SKM-1 (cell line): ENCODE measurements around the gene PDE4D.

ENCODE experiments used
- DNase-seq: peaks from one replicate; lab custom pipeline; 2025; ENCODE audit not compliant: unreplicated experiment; lab: John Stamatoyannopoulos, UW

The PDE4D gene

DNA sequence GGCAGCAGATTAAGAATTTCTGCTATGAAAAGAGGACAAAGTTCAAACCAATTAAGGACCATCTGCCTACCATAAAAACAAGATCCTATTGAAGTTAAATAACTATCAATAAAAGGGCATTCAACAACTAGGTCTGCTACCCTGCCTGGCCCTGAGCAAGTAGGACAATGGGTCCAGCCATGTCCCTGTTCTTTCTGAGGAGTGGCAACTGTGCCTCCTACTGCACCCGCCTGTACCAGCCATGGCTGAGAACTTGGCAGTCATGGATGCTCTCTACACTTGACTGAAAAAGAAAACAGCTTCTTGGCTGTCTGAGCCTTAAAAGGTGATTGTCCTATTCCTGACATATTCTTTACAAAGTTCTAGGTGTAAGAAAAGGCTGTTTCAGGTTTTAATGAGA is 652.4 kb downstream of the PDE4D start:
- DNase-seq, result no peak

DNA sequence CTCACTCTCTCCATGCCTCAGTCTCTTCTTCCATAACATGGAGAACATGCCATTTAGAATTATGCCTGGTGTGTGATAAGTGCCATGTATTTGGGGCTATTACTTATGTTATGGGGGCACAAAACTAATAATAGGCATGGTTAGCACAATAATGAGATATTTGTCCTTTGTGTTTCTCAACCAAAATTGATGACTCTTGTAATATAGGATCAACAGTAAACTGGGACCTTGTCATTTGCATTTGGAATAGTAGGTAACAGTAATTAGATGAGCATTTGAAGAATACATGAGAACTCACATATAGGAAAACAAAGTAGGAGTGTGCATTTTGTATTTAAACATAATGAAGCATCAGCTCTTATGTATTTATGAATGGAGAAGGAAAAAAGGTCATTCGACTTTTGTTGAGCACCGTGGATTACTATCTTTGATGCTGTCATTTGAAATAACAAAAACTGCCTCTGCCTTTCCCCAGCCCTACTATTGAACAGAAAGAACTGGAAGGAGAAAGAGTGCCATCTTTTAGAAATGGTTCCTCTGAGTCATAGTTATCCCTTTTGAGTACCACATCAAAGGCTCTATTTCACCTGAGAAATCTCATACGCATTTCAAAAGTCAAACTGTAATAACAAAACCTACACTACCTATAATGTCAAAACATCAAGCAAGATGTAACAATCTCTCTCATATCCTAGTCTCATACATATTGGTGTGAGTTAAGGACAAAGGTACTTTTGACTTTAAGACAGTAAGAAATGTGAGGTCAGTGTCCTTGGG is 655.2 kb downstream of the PDE4D start:
- DNase-seq, result no peak

DNA sequence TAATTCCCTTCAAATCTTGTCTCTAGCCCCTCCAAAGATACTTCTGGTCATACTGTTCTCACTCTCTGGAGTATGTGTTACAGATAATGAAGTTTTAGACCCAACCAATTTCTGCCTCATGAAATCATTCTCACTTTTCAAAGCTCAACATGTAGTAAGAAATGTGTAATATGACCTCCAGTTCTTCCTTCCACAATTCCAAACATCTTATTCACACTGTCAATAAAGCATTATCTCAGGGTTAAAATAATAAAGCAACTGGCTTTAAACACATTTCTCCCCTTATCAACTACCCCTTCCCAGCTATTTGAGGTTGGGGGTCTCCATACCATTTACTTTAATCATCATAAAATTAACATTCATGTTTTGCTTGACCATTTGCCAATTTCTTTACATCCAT is 656.5 kb downstream of the PDE4D start:
- no peak for DNase-seq

DNA sequence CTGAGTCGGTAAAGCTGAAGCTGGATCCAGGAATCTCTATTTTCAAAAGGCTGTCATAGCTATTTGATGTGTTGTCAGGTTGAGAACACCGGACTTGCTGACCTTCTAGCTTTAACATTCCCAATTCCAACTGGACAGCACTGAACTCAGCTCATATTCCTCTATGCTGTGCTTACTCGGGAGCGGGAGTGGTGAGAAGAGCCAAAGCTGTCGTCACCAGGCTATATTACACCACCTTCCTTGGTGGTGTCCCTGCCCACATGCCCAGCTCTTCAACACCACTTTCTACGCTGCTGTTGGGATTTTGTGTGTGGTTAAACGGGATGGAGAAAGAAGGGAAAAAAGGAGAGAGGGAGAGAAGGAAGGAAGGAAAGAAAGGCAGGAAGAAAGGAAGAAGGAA is 657.1 kb downstream of the PDE4D start:
- DNase-seq, result no peak

DNA sequence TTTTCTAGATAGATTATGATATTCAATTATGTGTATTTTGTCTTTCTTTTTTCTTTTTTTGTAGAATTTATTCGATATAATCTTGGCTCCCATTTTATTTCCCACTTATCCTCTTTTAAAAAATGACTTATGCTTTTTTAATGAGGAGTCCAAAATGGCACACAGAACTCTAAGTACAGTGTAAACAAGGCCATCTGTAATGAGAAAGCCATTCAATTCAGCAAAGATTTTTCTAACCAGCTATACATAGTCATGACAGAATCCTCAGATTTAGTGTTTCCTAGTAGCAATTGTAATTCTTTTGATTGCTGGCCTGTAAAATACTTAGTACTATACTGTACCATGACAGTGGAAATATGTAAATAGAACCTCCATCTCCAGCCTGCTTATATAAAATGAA is 659.3 kb downstream of the PDE4D start:
- DNase-seq, result no peak

DNA sequence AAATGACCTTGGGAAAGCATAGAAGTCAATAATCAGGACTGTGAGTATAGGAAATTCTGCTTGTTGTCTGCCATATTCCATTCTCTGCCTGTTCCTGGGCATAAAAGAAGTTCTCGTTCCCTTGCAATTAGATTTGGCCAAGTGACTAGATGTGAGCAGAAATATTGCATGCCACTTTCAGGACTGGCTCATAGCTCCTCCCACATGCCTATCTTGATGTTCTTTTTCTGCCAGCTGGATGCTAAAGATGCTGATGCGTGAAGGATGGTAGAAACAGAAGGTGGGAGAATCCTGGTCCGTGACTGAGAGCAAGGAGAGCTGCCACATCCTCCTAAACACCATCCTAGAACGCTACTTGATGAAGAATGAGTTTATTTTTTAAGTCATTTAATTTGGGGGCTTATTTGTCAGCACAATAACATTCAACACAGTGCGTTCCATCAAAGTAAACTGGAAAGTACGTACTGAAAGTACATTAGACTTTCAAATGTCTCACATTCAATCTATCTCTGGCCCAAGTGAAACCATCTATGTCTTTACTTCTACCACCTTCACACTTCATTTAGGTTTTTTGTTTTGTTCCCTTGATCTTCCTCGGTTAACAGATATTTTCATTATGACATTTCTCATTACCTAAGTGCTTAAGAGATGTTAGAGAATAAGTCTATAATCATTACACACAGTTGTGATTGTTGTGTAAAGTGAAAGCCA is 662.1 kb downstream of the PDE4D start:
- no peak for DNase-seq

DNA sequence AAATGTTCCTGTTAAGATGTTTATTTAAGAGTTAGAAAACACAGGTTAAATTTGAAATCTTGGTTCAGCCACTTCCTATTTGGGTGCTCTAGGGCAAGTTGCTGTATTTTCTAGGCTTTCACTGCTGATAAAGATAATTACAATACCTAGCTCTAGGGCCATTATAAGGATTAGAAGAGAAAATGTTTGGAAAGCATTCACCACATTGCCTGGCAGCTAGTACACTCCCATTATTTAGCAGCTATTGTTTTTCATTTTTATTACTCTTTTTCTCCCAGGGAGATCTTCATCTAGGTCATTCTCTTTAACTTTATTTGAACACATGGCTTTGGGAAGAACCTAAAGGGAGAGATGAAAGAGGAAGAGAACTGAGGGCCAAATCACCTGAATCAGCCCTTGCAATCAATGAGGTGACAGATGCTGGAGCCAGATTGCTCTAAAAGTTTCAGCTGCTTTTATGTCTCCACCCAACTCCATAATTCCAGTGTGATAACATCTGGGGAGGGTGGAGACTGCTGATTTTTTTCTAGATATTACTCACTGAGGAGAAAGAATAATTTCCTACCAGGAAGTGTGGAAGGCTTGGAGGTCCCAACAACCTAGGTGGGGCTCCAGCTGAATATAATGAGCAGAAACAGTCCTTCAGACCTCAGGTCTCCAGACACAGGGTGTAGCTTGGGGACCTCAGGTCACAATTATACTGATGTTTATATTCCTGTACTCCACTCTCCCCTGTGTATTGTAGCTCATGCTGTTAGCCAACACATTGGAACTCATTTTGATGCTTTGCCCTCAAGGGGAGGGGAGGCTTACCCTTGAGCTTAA is 670.6 kb downstream of the PDE4D start:
- DNase-seq, result no peak

DNA sequence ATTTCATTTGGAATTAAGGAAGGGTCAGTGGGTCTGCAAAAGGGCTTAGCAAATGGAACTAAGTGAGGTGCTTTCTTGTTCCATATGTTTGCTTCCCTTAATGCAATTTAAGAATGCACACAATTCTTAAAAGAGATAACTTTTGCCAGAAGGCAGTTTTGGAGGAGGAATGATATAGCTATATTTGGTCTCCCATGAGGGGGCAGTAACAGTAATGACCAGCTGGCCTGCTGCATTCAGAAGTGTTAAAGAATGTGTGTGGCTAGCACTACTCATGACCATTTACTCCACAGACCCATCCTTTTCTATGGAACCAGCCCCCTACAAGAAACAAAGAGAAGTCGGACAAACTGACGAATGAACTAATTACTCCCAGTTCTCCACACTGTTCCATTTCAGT is 671.8 kb downstream of the PDE4D start:
- DNase-seq, result no peak

DNA sequence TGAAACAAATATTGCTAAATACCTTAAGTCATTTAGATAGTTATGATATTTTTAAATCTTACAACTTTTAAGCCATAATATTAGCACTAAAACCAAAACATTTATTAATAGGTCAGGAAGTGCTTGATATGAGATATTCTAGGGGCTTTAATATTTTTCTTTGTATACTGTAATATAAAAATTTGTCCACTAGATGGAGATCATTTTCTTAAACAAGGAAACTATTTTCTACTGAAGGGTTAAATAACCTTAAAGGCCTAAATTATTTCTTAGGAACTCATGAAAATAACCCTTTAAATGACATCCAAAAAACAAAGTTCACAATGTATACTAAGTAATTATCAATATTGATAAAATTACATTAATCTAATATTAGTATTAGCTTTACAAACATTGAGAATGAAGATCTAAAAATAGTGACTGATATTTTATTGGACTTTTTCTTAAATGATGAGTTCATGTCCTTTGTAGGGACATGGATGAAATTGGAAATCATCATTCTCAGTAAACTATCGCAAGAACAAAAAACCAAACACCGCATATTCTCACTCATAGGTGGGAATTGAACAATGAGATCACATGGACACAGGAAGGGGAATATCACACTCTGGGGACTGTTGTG is 675.0 kb downstream of the PDE4D start:
- DNase-seq, result no peak

DNA sequence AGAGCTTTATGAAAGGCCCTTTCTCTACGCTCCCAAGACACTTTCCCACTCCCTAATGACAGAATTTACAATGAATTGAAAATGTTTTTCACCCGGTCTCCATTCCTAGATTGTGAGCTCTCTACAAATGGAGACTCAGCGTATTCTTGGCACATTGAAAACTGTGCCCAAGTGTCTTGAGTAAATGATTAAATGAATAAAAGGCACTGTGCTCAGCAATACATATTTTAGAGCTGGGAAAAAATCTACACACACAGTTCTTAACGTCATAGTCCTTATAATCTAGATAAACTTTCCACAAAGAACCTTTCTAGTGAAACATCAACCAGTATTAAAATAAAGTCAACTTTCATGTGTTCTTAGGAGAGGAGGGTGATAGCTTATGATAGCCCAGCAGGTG is 676.7 kb downstream of the PDE4D start:
- DNase-seq, result no peak

DNA sequence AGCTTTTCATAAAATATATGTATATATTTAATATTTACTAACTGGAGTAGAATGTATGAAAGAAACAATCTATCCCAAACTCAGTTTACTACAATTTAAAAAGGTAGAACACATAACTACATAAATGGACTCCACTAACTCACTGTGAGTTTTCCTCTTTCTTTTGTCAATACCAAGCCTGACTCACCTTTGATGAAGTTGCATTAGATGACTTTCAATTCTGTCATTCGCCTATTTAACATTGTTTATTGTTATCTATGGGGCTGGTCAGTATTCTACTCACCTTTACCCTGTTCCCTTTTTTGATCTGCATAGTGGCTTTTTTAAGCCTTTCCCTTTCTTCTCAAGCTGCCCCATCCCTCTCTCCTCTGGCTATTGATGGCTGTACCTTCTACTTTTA is 680.9 kb downstream of the PDE4D start:
- DNase-seq, result no peak

DNA sequence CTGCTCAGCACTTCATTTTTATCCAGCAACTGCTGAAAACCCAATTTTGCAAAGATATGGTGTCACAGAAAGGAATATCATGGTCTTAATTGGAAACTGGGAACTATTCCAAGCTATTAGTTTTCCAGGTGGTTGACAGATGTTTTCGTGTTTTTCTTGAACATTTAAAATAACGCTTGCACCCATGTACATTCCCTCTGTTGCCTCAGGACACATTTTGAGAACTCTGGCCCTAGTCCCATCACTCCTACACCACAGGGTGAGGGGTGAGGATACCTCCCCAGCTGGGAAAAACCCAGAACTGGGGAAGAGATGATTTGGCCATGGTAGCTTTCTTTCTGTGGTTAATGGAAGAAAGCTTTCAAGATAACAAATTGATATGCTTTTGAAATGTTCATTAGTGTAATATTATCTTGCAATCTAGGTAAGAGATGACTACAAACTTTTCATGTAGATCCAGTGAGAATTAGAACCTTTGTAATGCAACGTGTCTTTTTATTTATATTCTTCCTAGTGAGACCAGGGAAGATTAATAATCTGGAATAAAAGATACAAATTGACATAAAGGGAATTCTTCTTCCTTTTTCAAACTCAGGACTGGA is 683.7 kb downstream of the PDE4D start:
- DNase-seq, result no peak

DNA sequence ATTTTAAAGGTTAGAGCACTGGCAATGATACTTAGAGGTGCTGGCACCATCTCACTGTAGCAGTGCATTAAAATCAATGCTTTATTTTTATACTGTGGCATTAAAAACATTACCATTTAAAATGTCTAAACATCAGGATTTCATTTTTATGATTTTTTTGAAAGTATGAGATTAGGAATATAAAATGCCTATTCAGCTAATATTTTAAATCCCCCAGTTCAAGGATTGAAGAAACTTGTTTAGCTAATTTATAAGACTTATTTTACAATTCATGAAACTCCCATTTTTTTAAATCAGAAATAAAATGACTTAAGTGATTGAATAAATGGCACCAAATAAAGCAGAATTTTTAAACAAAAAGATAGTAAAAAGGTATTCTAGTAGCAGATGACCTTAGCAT is 685.1 kb downstream of the PDE4D start:
- no peak for DNase-seq

DNA sequence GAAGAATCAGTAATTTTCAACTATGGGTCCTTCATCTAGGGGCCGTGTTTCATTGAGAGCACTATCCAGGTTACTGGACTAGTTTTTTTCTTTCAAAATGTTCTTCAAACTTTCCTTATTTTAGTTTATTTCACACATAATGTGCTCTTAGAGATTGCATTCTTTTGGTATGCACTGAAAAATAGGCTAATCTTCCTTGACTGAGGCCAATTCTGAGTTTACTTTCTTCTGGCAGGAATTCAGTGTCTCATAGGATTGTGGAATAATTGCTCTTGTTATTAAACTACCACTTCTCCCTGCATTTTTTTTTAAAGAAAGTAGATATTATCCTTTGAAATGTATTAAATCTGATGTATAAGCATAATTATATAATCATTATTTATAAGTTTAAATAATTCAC is 686.1 kb downstream of the PDE4D start:
- no peak for DNase-seq

DNA sequence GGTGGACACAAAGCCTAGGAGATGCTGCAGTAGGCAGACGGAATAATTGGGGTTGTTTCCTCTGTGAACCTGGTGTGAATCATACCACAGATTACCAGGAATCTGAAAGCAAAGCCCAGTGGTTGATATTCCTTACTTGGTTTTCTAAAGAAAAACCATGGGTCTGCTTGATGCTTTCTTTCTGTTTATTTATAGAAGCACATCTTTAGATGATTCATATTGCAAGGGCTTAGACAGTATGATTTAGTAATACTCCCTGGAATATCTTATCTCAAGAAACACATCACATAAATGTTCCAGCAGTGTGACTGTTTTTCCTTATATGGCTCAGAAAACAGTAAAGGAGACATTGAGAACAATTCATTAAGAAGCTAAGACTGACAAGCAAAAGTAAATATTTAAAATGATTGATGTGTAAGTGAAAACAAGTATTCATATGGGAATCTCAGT is 687.4 kb downstream of the PDE4D start:
- no peak for DNase-seq

DNA sequence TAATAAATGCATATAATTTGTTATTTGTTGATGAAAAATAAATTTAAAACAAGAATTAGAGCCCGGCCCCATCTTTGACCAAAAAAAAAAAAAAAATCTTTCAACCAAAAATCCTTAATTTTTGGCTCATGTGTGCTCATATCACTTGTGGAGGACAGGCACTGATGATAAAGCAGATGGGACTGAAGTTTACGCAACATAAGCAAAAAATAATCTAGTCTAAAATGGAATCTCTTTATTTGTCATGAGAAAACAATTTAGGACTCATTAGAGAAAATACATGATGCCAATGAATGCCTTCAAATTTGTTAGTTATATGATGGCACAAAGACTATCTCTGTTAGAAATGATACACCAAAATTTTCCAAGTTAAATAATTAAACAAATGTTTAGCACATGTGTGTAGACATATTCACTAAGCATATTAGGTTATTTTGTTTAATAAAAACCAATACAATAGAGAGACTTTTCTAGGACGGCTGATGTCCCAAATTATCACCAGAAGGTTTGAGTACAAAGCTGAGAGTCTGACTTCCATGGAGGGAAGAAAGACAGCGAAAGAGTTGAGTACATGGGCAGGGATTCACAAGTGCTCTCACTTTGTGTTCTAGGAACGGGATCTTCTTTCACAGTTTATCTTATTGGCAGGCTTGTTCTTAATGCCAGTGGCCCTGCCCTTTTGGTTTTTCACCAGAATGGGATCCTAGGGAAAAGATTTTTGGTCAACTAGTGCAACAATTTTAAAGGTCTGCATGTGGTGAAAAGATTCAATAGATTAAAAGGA is 689.2 kb downstream of the PDE4D start:
- no peak for DNase-seq

DNA sequence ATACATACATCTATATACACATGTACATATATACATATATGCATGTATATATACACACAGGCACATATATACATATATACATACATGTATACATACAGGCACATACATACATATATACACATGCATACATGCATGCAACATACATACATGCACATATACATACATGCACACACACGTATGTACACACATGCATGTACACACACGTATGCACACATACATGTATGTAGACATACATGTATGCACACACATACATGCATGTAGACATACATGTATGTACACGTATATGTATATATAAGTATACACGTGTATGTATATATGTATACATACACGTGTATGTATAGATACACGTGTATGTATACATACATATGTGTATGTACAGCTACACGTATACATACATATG is 693.7 kb downstream of the PDE4D start:
- DNase-seq, result no peak

DNA sequence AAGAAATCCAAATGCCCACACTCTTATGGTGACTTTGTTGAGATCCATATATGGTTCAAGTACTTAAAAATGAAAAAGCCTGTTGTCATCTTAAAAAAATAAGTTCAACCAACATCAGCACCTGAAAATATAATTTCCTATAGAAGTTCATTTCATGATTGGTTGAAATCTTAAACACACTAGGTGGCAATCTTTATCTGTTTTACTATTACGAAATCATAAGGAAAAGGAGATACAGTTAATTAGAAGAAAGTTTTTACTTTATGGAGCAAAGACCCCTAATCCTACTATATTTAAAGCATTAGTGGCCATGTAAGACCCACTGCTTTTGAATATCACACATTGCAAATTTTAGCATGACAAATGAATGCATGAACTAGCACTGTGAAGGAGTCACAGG is 694.7 kb downstream of the PDE4D start:
- DNase-seq, result no peak

DNA sequence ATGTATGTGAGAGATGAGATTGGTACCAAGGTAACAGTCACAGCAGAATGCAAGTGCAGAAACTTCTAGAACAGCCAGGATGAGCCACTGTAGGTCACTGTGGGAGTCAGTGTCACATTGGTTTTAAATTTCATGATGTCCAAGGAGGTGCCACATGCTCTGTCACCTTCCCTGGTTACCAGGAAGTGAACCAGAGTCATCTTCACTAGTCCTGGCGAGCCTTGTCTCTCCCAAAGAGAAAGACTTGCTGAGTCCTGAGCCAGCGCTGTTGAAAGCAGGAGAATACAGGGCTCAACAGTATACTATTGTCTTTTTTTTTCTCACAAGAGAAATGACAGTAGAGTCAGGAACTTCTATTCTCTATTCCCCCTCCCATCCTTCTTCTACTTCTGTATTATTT is 695.2 kb downstream of the PDE4D start:
- DNase-seq, result no peak

DNA sequence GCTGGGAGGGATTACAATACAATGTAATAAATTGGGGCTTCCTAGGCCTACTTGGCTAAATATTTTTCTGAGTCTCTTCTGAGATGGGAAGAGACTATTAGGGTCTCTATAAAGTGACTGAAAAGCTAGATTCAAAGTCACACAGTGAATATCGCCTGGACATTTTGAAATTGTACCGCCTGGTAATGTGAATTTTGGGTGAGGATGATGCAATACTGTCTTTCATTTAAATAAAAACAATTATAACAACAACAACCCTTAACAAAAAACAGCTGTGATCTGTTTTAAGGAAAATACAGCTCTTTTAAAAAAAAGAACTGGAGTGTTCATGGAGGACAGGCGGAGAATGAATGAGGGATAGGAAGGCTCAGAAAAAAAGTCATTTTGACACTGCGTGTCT is 695.6 kb downstream of the PDE4D start:
- no peak for DNase-seq
